WERI-Rb-1 (cell line): Measurements from ENCODE around the gene CCDC183.
"Not testable (repeated sequence)": the region's sequence is repeated elsewhere in the genome, so short reads cannot be mapped to it uniquely, and the experiment has no call there.

ENCODE experiments used
- DNase-seq: peaks from one replicate; pipeline ENCODE4 v3.0.0-alpha.2; 2020
- H3K27ac ChIP-seq: fragments of 250-450 bp; sonication (Bioruptor Pico); 2 replicates; pipeline ENCODE4 v1.5.1; 2020; ENCODE audit warnings: mild to moderate bottlenecking, moderate library complexity
- H3K27me3 ChIP-seq: fragments of 250-450 bp; sonication (Bioruptor Pico); 2 replicates; pipeline ENCODE4 v1.5.1; 2021; ENCODE audit warnings: mild to moderate bottlenecking, low read depth, moderate library complexity; ENCODE audit not compliant: insufficient read depth, severe bottlenecking
- H3K36me3 ChIP-seq: fragments of 250-450 bp; sonication (Bioruptor Pico); 2 replicates; pipeline ENCODE4 v1.5.1; 2020; ENCODE audit warnings: mild to moderate bottlenecking, moderate library complexity
- H3K4me3 ChIP-seq: 2 replicates; pipeline ENCODE4 v1.5.1; 2011; ENCODE audit warnings: low read depth, mild to moderate bottlenecking, control low read depth, low read length
- H3K9me3 ChIP-seq: fragments of 250-450 bp; sonication (Bioruptor Pico); 2 replicates; pipeline ENCODE4 v1.5.1; 2021; ENCODE audit warnings: mild to moderate bottlenecking, moderate library complexity; ENCODE audit not compliant: severe bottlenecking
- TF ChIP-seq, protein P1 (sequence below): IDR thresholded peaks from 2 replicates; pipeline ENCODE4 v1.5.1; 2011; ENCODE audit warnings: low read depth, mild to moderate bottlenecking, control low read depth, inconsistent platforms, low read length

Gene CCDC183

DNA sequence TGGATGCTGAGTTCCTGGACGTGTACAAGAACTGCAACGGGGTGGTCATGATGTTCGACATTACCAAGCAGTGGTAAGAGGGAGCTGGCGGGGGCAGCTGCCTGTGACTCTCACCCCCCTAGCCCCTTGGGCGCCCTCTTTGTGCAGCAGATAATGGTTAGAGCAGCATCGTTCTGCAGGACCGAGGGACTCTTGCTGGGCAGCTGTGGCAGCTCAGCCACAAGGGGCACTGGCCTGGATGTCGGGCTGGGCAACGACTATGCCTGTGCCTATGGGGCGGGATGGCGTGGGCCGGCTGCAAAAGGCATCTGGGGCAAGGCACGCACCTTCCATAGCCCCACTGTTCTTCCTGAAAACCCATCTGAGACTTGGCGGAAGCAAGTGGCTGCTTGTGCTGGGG is 33.3 kb downstream of the CCDC183 start:
- DNase-seq: no peak
- TF ChIP-seq, protein P1, sequence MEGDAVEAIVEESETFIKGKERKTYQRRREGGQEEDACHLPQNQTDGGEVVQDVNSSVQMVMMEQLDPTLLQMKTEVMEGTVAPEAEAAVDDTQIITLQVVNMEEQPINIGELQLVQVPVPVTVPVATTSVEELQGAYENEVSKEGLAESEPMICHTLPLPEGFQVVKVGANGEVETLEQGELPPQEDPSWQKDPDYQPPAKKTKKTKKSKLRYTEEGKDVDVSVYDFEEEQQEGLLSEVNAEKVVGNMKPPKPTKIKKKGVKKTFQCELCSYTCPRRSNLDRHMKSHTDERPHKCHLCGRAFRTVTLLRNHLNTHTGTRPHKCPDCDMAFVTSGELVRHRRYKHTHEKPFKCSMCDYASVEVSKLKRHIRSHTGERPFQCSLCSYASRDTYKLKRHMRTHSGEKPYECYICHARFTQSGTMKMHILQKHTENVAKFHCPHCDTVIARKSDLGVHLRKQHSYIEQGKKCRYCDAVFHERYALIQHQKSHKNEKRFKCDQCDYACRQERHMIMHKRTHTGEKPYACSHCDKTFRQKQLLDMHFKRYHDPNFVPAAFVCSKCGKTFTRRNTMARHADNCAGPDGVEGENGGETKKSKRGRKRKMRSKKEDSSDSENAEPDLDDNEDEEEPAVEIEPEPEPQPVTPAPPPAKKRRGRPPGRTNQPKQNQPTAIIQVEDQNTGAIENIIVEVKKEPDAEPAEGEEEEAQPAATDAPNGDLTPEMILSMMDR: no peak
- H3K27ac ChIP-seq: no peak overlapping the region
- H3K27me3 ChIP-seq: no peaks in the 10 kb centered on the region
- no peak overlapping the region for H3K4me3 ChIP-seq
- no peaks in the 10 kb centered on the region for H3K9me3 ChIP-seq
- peaks cover 86% of the 10 kb centered on the region for H3K36me3 ChIP-seq

DNA sequence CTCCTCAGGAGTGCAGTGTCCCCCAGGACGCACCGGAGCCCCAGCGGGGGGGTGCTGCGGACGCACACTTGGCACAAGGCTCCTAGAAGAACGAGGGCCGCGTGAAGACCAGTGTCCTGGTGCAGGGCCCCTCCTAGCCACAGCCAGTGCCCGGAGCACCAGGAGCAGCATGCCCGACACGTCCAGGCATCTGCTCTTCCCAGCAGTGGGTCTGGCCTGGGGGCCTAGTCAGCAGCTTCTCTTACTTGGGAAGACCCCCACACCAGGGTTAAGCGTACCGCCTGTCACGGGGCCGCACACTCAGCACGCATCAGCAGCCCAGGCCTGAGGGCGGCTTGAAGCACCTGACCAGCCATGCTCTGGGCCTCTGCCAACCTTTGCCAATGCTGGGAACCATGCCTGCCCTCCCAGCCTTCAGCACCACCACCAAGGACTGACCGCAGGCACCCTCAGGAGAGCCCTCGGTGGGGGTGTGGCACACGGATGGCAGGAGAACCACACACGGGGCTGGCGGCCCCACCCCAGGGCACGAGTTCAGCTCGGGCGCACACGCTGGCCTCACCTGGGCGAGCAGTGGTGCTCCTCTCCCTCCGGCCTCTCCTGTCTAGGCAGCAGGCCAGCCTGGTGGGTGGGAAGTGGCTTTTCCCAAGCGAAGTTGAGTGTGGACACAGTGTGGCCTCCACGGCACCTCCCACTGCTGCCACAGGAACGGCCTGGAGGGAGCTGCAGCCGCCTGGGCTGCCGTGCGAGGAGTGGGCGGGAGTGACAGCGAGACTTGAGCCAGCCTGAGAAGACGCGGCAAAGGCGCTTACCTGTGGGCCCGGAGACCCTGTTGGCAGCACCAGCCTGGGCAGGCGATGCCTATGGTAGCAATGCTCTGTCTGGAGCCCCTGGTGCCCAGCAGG is 34.1 kb downstream of the CCDC183 start:
- TF ChIP-seq, protein P1: no peak
- DNase-seq: no peak
- H3K9me3 ChIP-seq: no peaks in the 10 kb centered on the region
- no peak overlapping the region for H3K27ac ChIP-seq
- peaks cover 82% of the 10 kb centered on the region for H3K36me3 ChIP-seq
- no peak overlapping the region for H3K4me3 ChIP-seq
- no peaks in the 10 kb centered on the region for H3K27me3 ChIP-seq

GRCh38 chr9:136831002-136831719 is 35.0 kb downstream of the CCDC183 start:
- no peak overlapping the region for H3K27ac ChIP-seq
- H3K27me3 ChIP-seq: no peaks in the 10 kb centered on the region
- H3K36me3 ChIP-seq: peaks cover 83% of the 10 kb centered on the region
- TF ChIP-seq, protein P1: no peak
- H3K4me3 ChIP-seq: no peak overlapping the region
- no peak for DNase-seq
- H3K9me3 ChIP-seq: no peaks in the 10 kb centered on the region

- H3K4me3 ChIP-seq: no peak overlapping the region
- peaks cover 83% of the 10 kb centered on the region for H3K36me3 ChIP-seq
- no peak for DNase-seq
- TF ChIP-seq, protein P1: no peak
- no peaks in the 10 kb centered on the region for H3K27me3 ChIP-seq
- no peak overlapping the region for H3K27ac ChIP-seq
- no peaks in the 10 kb centered on the region for H3K9me3 ChIP-seq
Measured at GRCh38 chr9:136831720-136832104, 35.6 kb downstream of the CCDC183 start.

DNA sequence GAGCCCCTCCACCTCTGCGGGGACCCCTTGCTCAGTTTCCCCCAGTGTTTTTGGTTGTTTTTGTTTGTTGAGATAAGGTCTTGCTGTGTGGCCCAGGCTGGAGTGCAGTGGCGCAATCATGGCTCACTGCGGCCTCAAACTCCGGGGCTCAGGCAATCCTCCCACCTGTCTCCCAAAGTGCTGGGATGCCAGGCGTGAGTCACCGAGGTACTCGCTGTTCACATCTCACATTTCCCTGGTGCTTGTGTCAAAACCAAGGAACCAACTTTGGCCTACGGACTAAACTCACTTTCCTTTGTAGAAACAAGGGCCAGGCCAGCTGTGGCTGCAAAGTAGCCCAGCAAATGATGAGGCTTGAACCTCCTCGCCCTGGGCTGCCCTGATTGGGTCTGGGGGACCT is 36.4 kb downstream of the CCDC183 start:
- H3K27me3 ChIP-seq: no peaks in the 10 kb centered on the region
- H3K4me3 ChIP-seq: no peak overlapping the region
- H3K9me3 ChIP-seq: no peaks in the 10 kb centered on the region
- TF ChIP-seq, protein P1: no peak
- H3K27ac ChIP-seq: no peak overlapping the region
- peaks cover 78% of the 10 kb centered on the region for H3K36me3 ChIP-seq
- DNase-seq: no peak

GRCh38 chr9:136833381-136834048 is 37.4 kb downstream of the CCDC183 start:
- H3K27ac ChIP-seq, H3K9me3 ChIP-seq, H3K27me3 ChIP-seq, DNase-seq, H3K4me3 ChIP-seq: not testable (repeated sequence)
- peaks cover 69% of the 10 kb centered on the region for H3K36me3 ChIP-seq
